Measurements from ENCODE around the gene FBXO34.
"Not testable (repeated sequence)": the region's sequence is repeated elsewhere in the genome, so short reads cannot be mapped to it uniquely, and the experiment has no call there.

FBXO34 gene

DNA sequence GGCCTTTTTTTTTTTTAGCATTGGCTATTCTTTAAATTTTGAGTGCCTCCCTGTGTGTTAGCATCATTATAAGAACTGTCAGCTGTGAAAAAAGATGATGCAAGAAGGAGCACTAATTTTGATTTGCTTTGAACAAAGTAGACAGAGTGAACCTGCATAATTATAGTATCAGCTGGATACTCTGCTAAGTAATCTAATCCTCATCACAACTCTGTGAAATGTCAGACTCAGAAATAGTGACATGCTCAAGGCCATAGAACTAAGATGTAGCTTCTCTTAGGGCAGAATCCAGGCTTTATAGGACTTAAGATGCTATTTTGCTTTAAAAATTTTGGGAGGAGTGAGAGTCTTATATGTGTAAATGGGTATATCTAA, 31.9 kb downstream of the FBXO34 start:
- Histone ChIP-seq H3K27me3 (ENCODE audit: insufficient read depth, low read depth, severe bottlenecking) (no peaks in the 10 kb centered on the region), H3K27ac (no peak overlapping the region), H3K4me3 (ENCODE audit: low read depth, low read length) (no peak overlapping the region), H3K36me3 (peaks cover 5% of the 10 kb centered on the region), H3K9me3 (ENCODE audit: severe bottlenecking) (no peaks in the 10 kb centered on the region)
- TF ChIP-seq, protein P1, sequence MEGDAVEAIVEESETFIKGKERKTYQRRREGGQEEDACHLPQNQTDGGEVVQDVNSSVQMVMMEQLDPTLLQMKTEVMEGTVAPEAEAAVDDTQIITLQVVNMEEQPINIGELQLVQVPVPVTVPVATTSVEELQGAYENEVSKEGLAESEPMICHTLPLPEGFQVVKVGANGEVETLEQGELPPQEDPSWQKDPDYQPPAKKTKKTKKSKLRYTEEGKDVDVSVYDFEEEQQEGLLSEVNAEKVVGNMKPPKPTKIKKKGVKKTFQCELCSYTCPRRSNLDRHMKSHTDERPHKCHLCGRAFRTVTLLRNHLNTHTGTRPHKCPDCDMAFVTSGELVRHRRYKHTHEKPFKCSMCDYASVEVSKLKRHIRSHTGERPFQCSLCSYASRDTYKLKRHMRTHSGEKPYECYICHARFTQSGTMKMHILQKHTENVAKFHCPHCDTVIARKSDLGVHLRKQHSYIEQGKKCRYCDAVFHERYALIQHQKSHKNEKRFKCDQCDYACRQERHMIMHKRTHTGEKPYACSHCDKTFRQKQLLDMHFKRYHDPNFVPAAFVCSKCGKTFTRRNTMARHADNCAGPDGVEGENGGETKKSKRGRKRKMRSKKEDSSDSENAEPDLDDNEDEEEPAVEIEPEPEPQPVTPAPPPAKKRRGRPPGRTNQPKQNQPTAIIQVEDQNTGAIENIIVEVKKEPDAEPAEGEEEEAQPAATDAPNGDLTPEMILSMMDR (IDR thresholded peaks at IDR 0.05; ENCODE audit: low read depth, low read length), result no peak
- no peak for DNase-seq

DNA sequence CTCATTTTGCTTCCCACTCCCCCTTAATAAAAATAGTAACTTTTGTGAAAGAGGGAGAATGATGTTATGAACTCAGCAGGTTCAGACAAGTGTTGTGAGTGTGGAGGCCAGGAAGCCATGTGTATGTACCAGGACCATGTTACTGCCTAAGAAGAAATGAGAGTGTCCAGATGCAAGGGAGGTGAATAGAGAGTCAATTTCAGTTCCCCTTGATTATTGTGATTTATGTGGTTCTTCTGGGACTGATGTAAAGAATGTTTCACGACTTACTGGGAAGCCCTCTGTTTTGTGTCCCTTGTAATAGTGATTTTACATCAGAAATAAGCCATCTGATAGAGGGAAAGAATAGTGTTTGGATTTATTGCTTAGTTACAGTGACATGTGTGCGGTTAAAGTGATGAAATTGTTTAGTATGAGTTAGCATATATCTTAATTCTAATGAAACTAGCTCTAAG, 32.5 kb downstream of the FBXO34 start:
- TF ChIP-seq, protein P1 (IDR thresholded peaks at IDR 0.05; ENCODE audit: low read depth, low read length), result no peak
- peaks cover 3% of the 10 kb centered on the region for H3K36me3 ChIP-seq
- H3K27ac ChIP-seq, result no peak overlapping the region
- H3K27me3 ChIP-seq (ENCODE audit: insufficient read depth, low read depth, severe bottlenecking), result no peaks in the 10 kb centered on the region
- DNase-seq, result no peak
- no peaks in the 10 kb centered on the region for H3K9me3 ChIP-seq (ENCODE audit: severe bottlenecking)
- H3K4me3 ChIP-seq (ENCODE audit: low read depth, low read length), result no peak overlapping the region

GRCh38 chr14:55306938-55307589, 35.8 kb downstream of the FBXO34 start:
- Histone ChIP-seq H3K36me3 (no peaks in the 10 kb centered on the region; the same call in 1 of the 2 replicates), H3K27ac (no peak overlapping the region), H3K27me3 (ENCODE audit: insufficient read depth, low read depth, severe bottlenecking) (no peaks in the 10 kb centered on the region), H3K4me3 (ENCODE audit: low read depth, low read length) (no peak overlapping the region), H3K9me3 (ENCODE audit: severe bottlenecking) (peaks cover 11% of the 10 kb centered on the region)
- no peak for DNase-seq
- TF ChIP-seq, protein P1 (IDR thresholded peaks at IDR 0.05; ENCODE audit: low read depth, low read length), result no peak

DNA sequence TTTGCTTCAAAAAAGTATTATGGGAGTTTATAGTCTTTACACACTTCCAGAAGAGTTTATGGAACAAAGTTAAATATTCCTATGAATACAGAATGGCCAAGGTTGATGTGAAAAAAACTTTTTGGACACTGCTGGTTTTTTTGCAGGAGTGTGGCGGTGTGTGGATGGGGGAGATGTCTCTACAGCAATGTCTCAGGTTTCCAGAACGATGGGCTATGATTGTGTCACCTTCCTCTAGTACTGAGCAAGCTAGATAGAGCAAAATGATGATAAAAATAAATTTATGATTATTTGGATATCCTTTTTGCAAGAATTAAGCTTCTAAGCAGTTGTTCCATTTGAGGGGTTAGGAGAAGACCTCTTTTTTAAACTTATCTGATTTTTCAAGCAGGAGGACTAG, 37.9 kb downstream of the FBXO34 start:
- H3K36me3 ChIP-seq, result no peaks in the 10 kb centered on the region; the same call in 1 of the 2 replicates
- H3K27ac ChIP-seq, result no peak overlapping the region
- H3K27me3 ChIP-seq (ENCODE audit: insufficient read depth, low read depth, severe bottlenecking), result no peaks in the 10 kb centered on the region
- H3K9me3 ChIP-seq (ENCODE audit: severe bottlenecking), result peaks cover 20% of the 10 kb centered on the region
- no peak for DNase-seq
- no peak overlapping the region for H3K4me3 ChIP-seq (ENCODE audit: low read depth, low read length)
- TF ChIP-seq, protein P1 (IDR thresholded peaks at IDR 0.05; ENCODE audit: low read depth, low read length), result no peak

DNA sequence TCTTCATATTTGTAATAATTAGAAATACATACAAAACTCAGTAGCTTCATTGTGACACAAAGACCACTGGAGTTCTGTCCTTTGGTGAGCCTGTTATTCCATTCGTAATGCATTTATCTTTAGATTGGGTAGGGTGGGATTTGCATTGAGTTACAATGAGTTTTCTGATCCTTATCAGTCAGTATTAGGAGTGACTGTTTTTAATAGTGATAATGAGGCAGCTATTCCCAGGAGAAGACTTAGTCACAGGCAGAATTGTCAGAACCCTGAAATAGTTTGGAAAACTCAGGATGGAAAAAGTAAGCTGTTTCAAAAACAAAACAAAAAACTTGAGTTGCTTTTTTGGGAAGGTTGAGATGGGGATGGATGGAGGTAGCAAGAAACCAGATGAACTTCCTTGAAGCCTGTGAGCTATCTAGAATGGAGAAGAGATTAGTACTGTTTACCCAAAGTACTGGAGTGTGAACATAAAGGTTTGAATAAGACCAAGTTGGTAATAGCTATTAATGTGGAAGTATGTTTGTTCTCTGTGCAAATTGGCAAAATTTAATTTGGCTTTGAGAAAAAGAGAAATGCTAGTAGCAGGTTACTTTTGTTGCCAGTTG, 38.6 kb downstream of the FBXO34 start:
- no peak for DNase-seq
- Histone ChIP-seq H3K4me3 (ENCODE audit: low read depth, low read length) (no peak overlapping the region), H3K27ac (no peak overlapping the region), H3K36me3 (no peaks in the 10 kb centered on the region; the same call in 1 of the 2 replicates), H3K27me3 (ENCODE audit: insufficient read depth, low read depth, severe bottlenecking) (no peaks in the 10 kb centered on the region), H3K9me3 (ENCODE audit: severe bottlenecking) (peaks cover 20% of the 10 kb centered on the region)
- TF ChIP-seq, protein P1 (IDR thresholded peaks at IDR 0.05; ENCODE audit: low read depth, low read length), result no peak

- H3K27ac ChIP-seq; DNase-seq; H3K27me3 ChIP-seq (ENCODE audit: insufficient read depth, low read depth, severe bottlenecking); H3K36me3 ChIP-seq; H3K4me3 ChIP-seq (ENCODE audit: low read depth, low read length): not testable (repeated sequence)
- H3K9me3 ChIP-seq (ENCODE audit: severe bottlenecking), result peaks cover 26% of the 10 kb centered on the region
Observed at GRCh38 chr14:55312379-55313030, 41.3 kb downstream of the FBXO34 start.
